Measurements from ENCODE around the gene DPH5.
"Not testable (repeated sequence)": the region's sequence is repeated elsewhere in the genome, so short reads cannot be mapped to it uniquely, and the experiment has no call there.

DPH5 gene

DNA sequence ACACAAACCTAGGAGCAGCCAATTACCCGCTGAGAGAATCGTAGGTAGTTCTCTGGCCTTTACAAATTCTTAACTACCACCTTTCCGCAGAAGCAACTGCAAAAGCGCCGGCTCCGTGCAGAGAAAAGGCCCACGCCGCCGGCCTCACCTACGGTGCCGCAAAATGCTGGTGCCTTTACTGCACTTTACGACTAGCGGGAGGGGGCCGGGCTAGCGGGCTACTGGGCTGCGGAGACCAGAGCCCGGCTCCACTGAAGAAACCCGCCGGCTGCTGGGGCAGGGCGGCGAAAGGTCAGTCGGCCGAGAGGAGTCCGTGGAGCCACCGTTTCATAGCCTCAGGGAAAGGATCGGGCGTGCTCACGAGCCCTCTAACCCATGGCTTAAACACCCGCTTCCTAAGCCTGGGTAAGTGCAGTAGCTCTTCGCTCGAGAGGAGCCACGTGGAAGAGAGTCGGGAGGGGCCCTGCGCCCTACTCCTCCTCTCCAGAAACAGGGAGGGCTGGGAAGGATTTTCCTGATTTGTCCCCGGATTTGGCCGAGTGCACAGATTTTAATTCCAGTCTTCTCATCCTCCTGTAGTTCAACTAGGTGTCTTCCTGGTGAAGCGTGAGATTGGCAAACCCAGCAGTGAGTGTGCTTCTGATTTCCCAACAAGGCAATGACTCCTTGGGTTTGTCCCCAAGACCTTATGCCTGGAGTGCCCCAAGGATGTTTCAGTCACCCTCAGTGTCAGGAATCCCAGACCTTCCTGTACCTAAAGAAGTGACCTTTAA, at the start of gene DPH5:
TSS of gene DPH5 (minus strand) at position 128 of the 773 bp plus-strand sequence. CDS start 341 bp downstream, outside the sequence.
- Histone ChIP-seq H3K4me1 (ENCODE audit: control insufficient read depth, insufficient read depth, low read length) (peaks cover 6% of the 10 kb centered on the region), H3K27me3 (ENCODE audit: control insufficient read depth in 1 of 2, insufficient read depth in 2 of 2, low read length in 2 of 2) (no peaks in the 10 kb centered on the region), H3K4me3 (ENCODE audit: low read length in 2 of 2) (peak within 1 kb of the TSS; percentile 77 to 80), H3K9me3 (ENCODE audit: control insufficient read depth in 2 of 2, low read length in 2 of 2) (no peaks in the 10 kb centered on the region), H3K36me3 (ENCODE audit: control insufficient read depth in 2 of 2, insufficient read depth in 2 of 2, low read length in 2 of 2) (no peaks in the 10 kb centered on the region), H3K9ac (ENCODE audit: low read length in 2 of 2) (peak within 1 kb of the TSS; percentile 74 to 90), H3K27ac (ENCODE audit: low read length) (peak within 1 kb of the TSS; percentile 41)

DNA sequence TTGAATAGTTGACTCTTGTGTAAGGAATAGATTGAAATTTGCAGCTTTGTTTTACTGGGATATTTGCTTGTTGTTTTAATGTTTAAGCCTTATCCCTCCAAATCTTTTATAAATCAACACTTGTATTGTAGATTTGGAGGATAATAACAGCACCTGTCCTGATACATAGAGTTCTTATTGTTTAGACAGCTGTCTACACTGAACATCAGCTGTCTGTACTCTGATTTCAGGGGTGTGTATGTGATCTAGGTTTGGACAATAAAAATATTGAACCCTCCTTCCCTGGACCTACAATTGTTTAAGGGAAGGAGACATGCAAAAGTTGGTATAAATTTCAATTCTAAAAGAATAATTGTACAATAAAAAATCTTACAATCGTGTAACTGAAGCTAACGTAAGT, 48.3 kb upstream of the DPH5 start:
- H3K9me3 ChIP-seq (ENCODE audit: control insufficient read depth in 2 of 2, low read length in 2 of 2): no peaks in the 10 kb centered on the region
- H3K27me3 ChIP-seq (ENCODE audit: control insufficient read depth in 1 of 2, insufficient read depth in 2 of 2, low read length in 2 of 2): no peaks in the 10 kb centered on the region
- H3K27ac ChIP-seq (ENCODE audit: low read length): no peak overlapping the region
- H3K4me3 ChIP-seq (ENCODE audit: low read length in 2 of 2): no peak overlapping the region
- H3K4me1 ChIP-seq (ENCODE audit: control insufficient read depth, insufficient read depth, low read length): no peaks in the 10 kb centered on the region
- no peak overlapping the region for H3K9ac ChIP-seq (ENCODE audit: low read length in 2 of 2)
- H3K36me3 ChIP-seq (ENCODE audit: control insufficient read depth in 2 of 2, insufficient read depth in 2 of 2, low read length in 2 of 2): peaks cover 0 to 3% of the 10 kb centered on the region in 2 donors

- Histone ChIP-seq H3K27ac (ENCODE audit: low read length) (no peak overlapping the region), H3K27me3 (ENCODE audit: control insufficient read depth in 1 of 2, insufficient read depth in 2 of 2, low read length in 2 of 2) (no peaks in the 10 kb centered on the region), H3K9ac (ENCODE audit: low read length in 2 of 2) (no peak overlapping the region), H3K9me3 (ENCODE audit: control insufficient read depth in 2 of 2, low read length in 2 of 2) (no peaks in the 10 kb centered on the region), H3K4me3 (ENCODE audit: low read length in 2 of 2) (no peak overlapping the region), H3K36me3 (ENCODE audit: control insufficient read depth in 2 of 2, insufficient read depth in 2 of 2, low read length in 2 of 2) (peaks cover 0 to 3% of the 10 kb centered on the region in 2 donors), H3K4me1 (ENCODE audit: control insufficient read depth, insufficient read depth, low read length) (no peaks in the 10 kb centered on the region)
These were observed 45.9 kb upstream of the DPH5 start for GRCh38 chr1:101071470-101071891.

- no peak overlapping the region for H3K9ac ChIP-seq (ENCODE audit: low read length in 2 of 2)
- no peaks in the 10 kb centered on the region for H3K9me3 ChIP-seq (ENCODE audit: control insufficient read depth in 2 of 2, low read length in 2 of 2)
- no peaks in the 10 kb centered on the region for H3K36me3 ChIP-seq (ENCODE audit: control insufficient read depth in 2 of 2, insufficient read depth in 2 of 2, low read length in 2 of 2)
- H3K4me1 ChIP-seq (ENCODE audit: control insufficient read depth, insufficient read depth, low read length): no peaks in the 10 kb centered on the region
- no peak overlapping the region for H3K4me3 ChIP-seq (ENCODE audit: low read length in 2 of 2)
- H3K27me3 ChIP-seq (ENCODE audit: control insufficient read depth in 1 of 2, insufficient read depth in 2 of 2, low read length in 2 of 2): no peaks in the 10 kb centered on the region
- H3K27ac ChIP-seq (ENCODE audit: low read length): no peak overlapping the region
These were observed 43.6 kb upstream of the DPH5 start for GRCh38 chr1:101069158-101069557.

- H3K9me3 ChIP-seq (ENCODE audit: control insufficient read depth in 2 of 2, low read length in 2 of 2); H3K36me3 ChIP-seq (ENCODE audit: control insufficient read depth in 2 of 2, insufficient read depth in 2 of 2, low read length in 2 of 2); H3K4me1 ChIP-seq (ENCODE audit: control insufficient read depth, insufficient read depth, low read length); H3K27me3 ChIP-seq (ENCODE audit: control insufficient read depth in 1 of 2, insufficient read depth in 2 of 2, low read length in 2 of 2); H3K4me3 ChIP-seq (ENCODE audit: low read length in 2 of 2); H3K27ac ChIP-seq (ENCODE audit: low read length); H3K9ac ChIP-seq (ENCODE audit: low read length in 2 of 2): not testable (repeated sequence)
These were observed 41.4 kb upstream of the DPH5 start for GRCh38 chr1:101066937-101067335.

- Histone ChIP-seq H3K9me3 (ENCODE audit: control insufficient read depth in 2 of 2, low read length in 2 of 2) (no peaks in the 10 kb centered on the region), H3K27ac (ENCODE audit: low read length) (no peak overlapping the region), H3K27me3 (ENCODE audit: control insufficient read depth in 1 of 2, insufficient read depth in 2 of 2, low read length in 2 of 2) (no peaks in the 10 kb centered on the region), H3K4me3 (ENCODE audit: low read length in 2 of 2) (no peak overlapping the region), H3K36me3 (ENCODE audit: control insufficient read depth in 2 of 2, insufficient read depth in 2 of 2, low read length in 2 of 2) (no peaks in the 10 kb centered on the region), H3K9ac (ENCODE audit: low read length in 2 of 2) (no peak overlapping the region), H3K4me1 (ENCODE audit: control insufficient read depth, insufficient read depth, low read length) (no peaks in the 10 kb centered on the region)
These were observed 40.8 kb upstream of the DPH5 start for GRCh38 chr1:101066260-101066936.

- no peak overlapping the region for H3K9ac ChIP-seq (ENCODE audit: low read length in 2 of 2)
- H3K9me3 ChIP-seq (ENCODE audit: control insufficient read depth in 2 of 2, low read length in 2 of 2): no peaks in the 10 kb centered on the region
- H3K27ac ChIP-seq (ENCODE audit: low read length): no peak overlapping the region
- no peak overlapping the region for H3K4me3 ChIP-seq (ENCODE audit: low read length in 2 of 2)
- H3K36me3 ChIP-seq (ENCODE audit: control insufficient read depth in 2 of 2, insufficient read depth in 2 of 2, low read length in 2 of 2): no peaks in the 10 kb centered on the region
- no peaks in the 10 kb centered on the region for H3K4me1 ChIP-seq (ENCODE audit: control insufficient read depth, insufficient read depth, low read length)
- no peaks in the 10 kb centered on the region for H3K27me3 ChIP-seq (ENCODE audit: control insufficient read depth in 1 of 2, insufficient read depth in 2 of 2, low read length in 2 of 2)
These were observed 40.0 kb upstream of the DPH5 start for GRCh38 chr1:101065575-101065974.

GRCh38 chr1:101064697-101065096, 39.1 kb upstream of the DPH5 start:
- H3K9ac ChIP-seq (ENCODE audit: low read length in 2 of 2): no peak overlapping the region
- H3K27me3 ChIP-seq (ENCODE audit: control insufficient read depth in 1 of 2, insufficient read depth in 2 of 2, low read length in 2 of 2): no peaks in the 10 kb centered on the region
- H3K27ac ChIP-seq (ENCODE audit: low read length): no peak overlapping the region
- no peak overlapping the region for H3K4me3 ChIP-seq (ENCODE audit: low read length in 2 of 2)
- H3K36me3 ChIP-seq (ENCODE audit: control insufficient read depth in 2 of 2, insufficient read depth in 2 of 2, low read length in 2 of 2): no peaks in the 10 kb centered on the region
- H3K9me3 ChIP-seq (ENCODE audit: control insufficient read depth in 2 of 2, low read length in 2 of 2): no peaks in the 10 kb centered on the region
- no peaks in the 10 kb centered on the region for H3K4me1 ChIP-seq (ENCODE audit: control insufficient read depth, insufficient read depth, low read length)

GRCh38 chr1:101060992-101061391, 35.4 kb upstream of the DPH5 start:
- no peaks in the 10 kb centered on the region for H3K27me3 ChIP-seq (ENCODE audit: control insufficient read depth in 1 of 2, insufficient read depth in 2 of 2, low read length in 2 of 2)

GRCh38 chr1:101059945-101060542, 34.5 kb upstream of the DPH5 start:
- no peak overlapping the region for H3K9ac ChIP-seq (ENCODE audit: low read length in 2 of 2)
- no peak overlapping the region for H3K4me3 ChIP-seq (ENCODE audit: low read length in 2 of 2)
- no peaks in the 10 kb centered on the region for H3K36me3 ChIP-seq (ENCODE audit: control insufficient read depth in 2 of 2, insufficient read depth in 2 of 2, low read length in 2 of 2)
- H3K27ac ChIP-seq (ENCODE audit: low read length): no peak overlapping the region
- no peaks in the 10 kb centered on the region for H3K27me3 ChIP-seq (ENCODE audit: control insufficient read depth in 1 of 2, insufficient read depth in 2 of 2, low read length in 2 of 2)
- no peaks in the 10 kb centered on the region for H3K9me3 ChIP-seq (ENCODE audit: control insufficient read depth in 2 of 2, low read length in 2 of 2)
- H3K4me1 ChIP-seq (ENCODE audit: control insufficient read depth, insufficient read depth, low read length): no peaks in the 10 kb centered on the region

More at GRCh38 chr1:101060992-101061391, 35.4 kb upstream of the DPH5 start:
- no peak overlapping the region for H3K9ac ChIP-seq (ENCODE audit: low read length in 2 of 2)
- H3K4me3 ChIP-seq (ENCODE audit: low read length in 2 of 2): no peak overlapping the region
- no peak overlapping the region for H3K27ac ChIP-seq (ENCODE audit: low read length)
- no peaks in the 10 kb centered on the region for H3K9me3 ChIP-seq (ENCODE audit: control insufficient read depth in 2 of 2, low read length in 2 of 2)
- no peaks in the 10 kb centered on the region for H3K36me3 ChIP-seq (ENCODE audit: control insufficient read depth in 2 of 2, insufficient read depth in 2 of 2, low read length in 2 of 2)
- no peaks in the 10 kb centered on the region for H3K4me1 ChIP-seq (ENCODE audit: control insufficient read depth, insufficient read depth, low read length)
